HepG2 (cell line): ENCODE results near the gene ANKRD44. TPM values are rescaled to one million over a fixed set of nuclear protein-coding genes. Genes with fewer than 3 reads are reported as not detected.

ENCODE experiments used
- ATAC-seq: fragments of 200-7000 bp; cut with Tn5 transposase; 3 replicates; pipeline ENCODE4 v1.9.1; 2020; ENCODE audit warnings: mild to moderate bottlenecking, moderate library complexity
- BruUV-seq: library from RNA; stranded (reverse); fragments of 400-500 nt; replicated peaks from 2 replicates; lab custom pipeline; 2021; lab: Mats Ljungman, UMichigan
- CTCF ChIA-PET: fragments of 300-600 bp; formaldehyde crosslinking; extraction: SDS; loops from one replicate; lab custom pipeline; 2021; ENCODE audit warnings: low total read pairs, inconsistent platforms, low intra/inter-chr PET ratio; lab: Yijun Ruan, JAX
- POLR2A ChIA-PET: fragments of 350-600 bp; sonication (Branson Sonifier 250); formaldehyde crosslinking; loops from one replicate; lab custom pipeline; 2020; ENCODE audit warnings: antibody characterized with exemption, inconsistent platforms; lab: Yijun Ruan, JAX
- DNase-seq: peaks from one replicate; pipeline ENCODE4 v3.0.0-alpha.2; 2015; ENCODE audit warnings: low spot score
- FAIRE-seq: peaks from 3 replicates; lab custom pipeline; 2011; peaks lifted over from hg19 to GRCh38; lab: Jason Lieb, UNC
- H2AFZ ChIP-seq: one replicate; pipeline ENCODE4 v1.6.1; 2011; ENCODE audit warnings: low read length, inconsistent platforms
- H3K27ac ChIP-seq: fragments of 300-600 bp; 3 replicates; pipeline ENCODE4 v1.8.0; 2011; ENCODE audit warnings: mixed run types, mild to moderate bottlenecking, mixed read lengths, low read length, inconsistent platforms; ENCODE audit not compliant: insufficient read depth; ENCODE audit errors: extremely low read length
- H3K27me3 ChIP-seq, 2 experiments: fragments of 200-600 bp in 1 of 2; 2 replicates in 1 of 2; 3 replicates in 1 of 2; pipeline versions ENCODE4 v1.6.0 to v1.8.0; 2011; ENCODE audit warnings: low read length in 2 of 2, mild to moderate bottlenecking in 2 of 2, moderate library complexity in 2 of 2, inconsistent platforms in 1 of 2; ENCODE audit not compliant: insufficient read depth in 2 of 2, control insufficient read depth in 1 of 2
- H3K36me3 ChIP-seq, 2 experiments: fragments of 200-600 bp in 1 of 2; replicated peaks in 1 of 2; 2 replicates in 1 of 2; 3 replicates in 1 of 2; pipeline versions ENCODE4 v1.5.1 to v1.8.0; 2011; ENCODE audit warnings: low read length in 2 of 2, inconsistent platforms in 1 of 2; ENCODE audit not compliant: insufficient read depth in 2 of 2, control insufficient read depth in 1 of 2
- H3K4me1 ChIP-seq: 2 replicates; pipeline ENCODE4 v1.5.1; 2012; ENCODE audit warnings: low read length, inconsistent platforms; ENCODE audit not compliant: insufficient read depth
- H3K4me2 ChIP-seq: 2 replicates; pipeline ENCODE4 v1.6.0; 2011; ENCODE audit warnings: low read depth, low read length, inconsistent platforms
- H3K4me3 ChIP-seq, 3 experiments: fragments of 200-600 bp in 1 of 3; sonication (generic), shearing (Covaris generic) in 1 of 3; replicated peaks in 1 of 3; 2 replicates each; pipeline ENCODE4 v1.5.1; 2011 to 2016; ENCODE audit warnings: low read length in 3 of 3, inconsistent platforms in 2 of 3, low read depth in 2 of 3, mild to moderate bottlenecking in 2 of 3, control low read depth in 1 of 3, mixed read lengths in 1 of 3; ENCODE audit not compliant: insufficient read depth in 1 of 3
- H3K79me2 ChIP-seq: one replicate; pipeline ENCODE4 v1.6.1; 2011; ENCODE audit warnings: low read length, inconsistent platforms; ENCODE audit not compliant: insufficient read depth
- H3K9ac ChIP-seq: 2 replicates; pipeline ENCODE4 v1.6.0; 2011; ENCODE audit warnings: mild to moderate bottlenecking, low read depth, low read length, inconsistent platforms; ENCODE audit not compliant: insufficient read depth
- H3K9me3 ChIP-seq: 2 replicates; pipeline ENCODE4 v1.5.1; 2012; ENCODE audit warnings: mild to moderate bottlenecking, low read length
- H4K20me1 ChIP-seq: 2 replicates; pipeline ENCODE4 v1.6.0; 2011; ENCODE audit warnings: inconsistent platforms, mild to moderate bottlenecking, low read length, moderate library complexity; ENCODE audit not compliant: insufficient read depth
- AHR ChIP-seq: IDR thresholded peaks from 2 replicates; pipeline ENCODE4 v1.6.1; 2018; ENCODE audit warnings: missing genetic modification reagents, missing compliant biosample characterization
- CENPT ChIP-seq: sonication (generic); formaldehyde crosslinking; IDR thresholded peaks from 2 replicates; pipeline ENCODE4 v1.8.0; 2022; ENCODE audit warnings: low read depth, mild to moderate bottlenecking, moderate library complexity, missing genetic modification reagents
- FOXC1 ChIP-seq: sonication (generic); formaldehyde crosslinking; IDR thresholded peaks from 2 replicates; pipeline ENCODE4 v1.8.0; 2022; ENCODE audit warnings: mild to moderate bottlenecking, missing genetic modification reagents, borderline replicate concordance
- MAFF ChIP-seq: IDR thresholded peaks from 2 replicates; pipeline ENCODE4 v1.6.1; 2011; ENCODE audit warnings: low read depth, low read length, improper control_type of control experiment
- MTA3 ChIP-seq: sonication (generic); formaldehyde crosslinking; IDR thresholded peaks from 2 replicates; pipeline ENCODE4 v1.4.0; 2020; ENCODE audit warnings: missing genetic modification reagents
- NCOA1 ChIP-seq: sonication (generic); formaldehyde crosslinking; IDR thresholded peaks from 2 replicates; pipeline ENCODE4 v1.9.0; 2021; ENCODE audit warnings: missing genetic modification reagents
- PHB2 ChIP-seq: fragments of 450-650 bp; IDR thresholded peaks from 2 replicates; pipeline ENCODE4 v1.6.1; 2018; ENCODE audit not compliant: partially characterized antibody
- SMAD9 ChIP-seq: sonication (generic); formaldehyde crosslinking; IDR thresholded peaks from 2 replicates; pipeline ENCODE4 v1.5.1; 2020; ENCODE audit warnings: mild to moderate bottlenecking, missing genetic modification reagents
- TBL1XR1 ChIP-seq: fragments of 150-350 bp; IDR thresholded peaks from 2 replicates; pipeline ENCODE4 v1.6.1; 2014; ENCODE audit warnings: borderline replicate concordance, low read length; ENCODE audit not compliant: partially characterized antibody
- TFE3 ChIP-seq: IDR thresholded peaks from 2 replicates; pipeline ENCODE4 v1.6.1; 2016
- ZNF317 ChIP-seq: sonication (generic); formaldehyde crosslinking; IDR thresholded peaks from 2 replicates; pipeline ENCODE4 v1.5.0; 2020; ENCODE audit warnings: mild to moderate bottlenecking, missing genetic modification reagents
- ZNF513 ChIP-seq: sonication (generic); formaldehyde crosslinking; conservative IDR thresholded peaks from 2 replicates; pipeline ENCODE4 v1.5.0; 2020; ENCODE audit warnings: missing genetic modification reagents
- ZNF75D ChIP-seq: sonication (generic); formaldehyde crosslinking; IDR thresholded peaks from 2 replicates; pipeline ENCODE4 v1.8.1; 2023; ENCODE audit warnings: missing genetic modification reagents, mild to moderate bottlenecking, borderline replicate concordance
- ZNF784 ChIP-seq: sonication (generic); formaldehyde crosslinking; IDR thresholded peaks from 2 replicates; pipeline ENCODE4 v1.5.1; 2020; ENCODE audit warnings: missing genetic modification reagents, mild to moderate bottlenecking, borderline replicate concordance
- WGBS: methylation state at CpG from one replicate; pipeline ENCODE4 v1.1.6; 2017; ENCODE audit warnings: low lambda C conversion rate; 5-methylcytosine and 5-hydroxymethylcytosine counted together
- in situ Hi-C: cut with HindIII; loops from 2 replicates; pipeline ENCODE4 v1.10.0; 2017; ENCODE audit warnings: low pct_unique_long_range_greater_than_20kb; ENCODE audit not compliant: extremely low pct_ligation_motif_present
- intact Hi-C: fragments of 100-400 bp; cut with micrococcal nuclease; formaldehyde crosslinking; loops from one replicate; pipeline ENCODE4 v1.10.0; 2022; ENCODE audit not compliant: unreplicated experiment
- polyA plus RNA-seq, 8 experiments: library from polyadenylated mRNA; depleted of rRNA in 3 of 8; stranded (reverse) in 7 of 8; unstranded in 1 of 8; fragments of >200 nt; fragmentation: Illumina TruSeq in 4 of 8; extraction: Trizol in 4 of 8; gene quantifications; 2 replicates each; pipeline versions ENCODE4 v1.2.1 to v1.2.3, GENCODE V29; 2011 to 2016; ENCODE audit warnings: low read depth in 4 of 8, missing spikeins in 1 of 8, mixed read lengths in 1 of 8; ENCODE audit not compliant: insufficient read depth in 1 of 8
- total RNA-seq, 5 experiments: library from RNA; depleted of rRNA; stranded (reverse); fragments of >200 nt; fragmentation: Illumina TruSeq; extraction: Trizol; gene quantifications; 2 replicates each; pipeline ENCODE4 v1.2.3, GENCODE V29; 2016; ENCODE audit warnings: low read depth in 1 of 5
- TF ChIP-seq, protein P1 (sequence below): IDR thresholded peaks from 2 replicates; pipeline ENCODE4 v1.6.1; 2016; ENCODE audit warnings: low read depth, borderline replicate concordance

Gene ANKRD44
- total and polyA plus RNA-seq, 2 of the 13 experiments (the other 11 are each of a cell fraction or from before 2014, with no cell fraction given): 0.04 to 0.11 TPM

DNA sequence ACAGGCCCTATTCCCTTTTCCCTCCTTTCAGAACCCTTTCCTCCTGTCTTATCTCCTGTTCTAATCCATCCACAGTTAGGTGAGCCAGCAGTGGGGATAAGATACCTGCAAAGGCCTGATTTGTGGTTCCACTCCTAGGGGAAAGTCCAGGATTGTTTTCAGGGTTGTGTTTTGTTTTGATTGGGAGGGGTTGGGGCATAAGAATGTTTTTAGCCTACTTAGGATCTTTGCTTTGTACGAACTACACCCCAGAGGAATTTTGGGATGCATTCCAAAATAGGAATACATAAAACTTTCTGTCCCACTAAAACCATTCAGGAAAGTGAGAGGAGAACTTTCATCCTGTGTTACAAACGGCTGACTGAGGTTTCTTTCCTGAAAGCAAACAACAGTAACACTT lies 233.2 kb downstream of the ANKRD44 start (continued):
- no peak for TF ChIP-seq MAFF
- TF ChIP-seq ZNF317 (CRISPR knock-in tag): no peak
- no peak for TF ChIP-seq CENPT
- no peak for TF ChIP-seq ZNF513
- no peak for TF ChIP-seq TFE3

GRCh38 chr2:197076652-197077051 lies 233.9 kb downstream of the ANKRD44 start:
- H3K36me3 ChIP-seq: no peaks in the 10 kb centered on the region
- ChIA-PET POLR2A (no interaction called here), CTCF (interaction anchor here (1.4 to 1.8 kb wide), 2 partner anchors 92 to 701 kb away, joined by 3 to 4 read pairs; no protein-coding TSS in a partner anchor)
- no peak for FAIRE-seq
- no peaks in the 10 kb centered on the region for H4K20me1 ChIP-seq
- no peak overlapping the region for H3K9ac ChIP-seq
- intact Hi-C loops: loop anchor here (1.0 kb wide), 1 partner anchor 302 kb away; no protein-coding TSS in a partner anchor
- no TSS peak for BruUV-seq
- H2AFZ ChIP-seq: no peak overlapping the region
- no peaks in the 10 kb centered on the region for H3K27me3 ChIP-seq
- no peak overlapping the region for H3K4me2 ChIP-seq
- no peak for ATAC-seq
- H3K4me1 ChIP-seq: no peaks in the 10 kb centered on the region
- DNase-seq: no peak
- in situ Hi-C loops: no loop called here
- H3K27ac ChIP-seq: no peak overlapping the region
- WGBS: 0% methylated on average over 1 of the region's 1 CpG
- H3K9me3 ChIP-seq: no peaks in the 10 kb centered on the region
- TF ChIP-seq, protein P1, sequence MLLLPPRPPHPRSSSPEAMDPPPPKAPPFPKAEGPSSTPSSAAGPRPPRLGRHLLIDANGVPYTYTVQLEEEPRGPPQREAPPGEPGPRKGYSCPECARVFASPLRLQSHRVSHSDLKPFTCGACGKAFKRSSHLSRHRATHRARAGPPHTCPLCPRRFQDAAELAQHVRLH (CRISPR knock-in tag): no peak
- TF ChIP-seq FOXC1 (no peak), ZNF784 (CRISPR knock-in tag) (no peak), NCOA1 (CRISPR knock-in tag) (no peak), TBL1XR1 (no peak), ZNF75D (CRISPR knock-in tag) (no peak), PHB2 (no peak), AHR (CRISPR knock-in tag) (no peak), MTA3 (CRISPR knock-in tag) (no peak), SMAD9 (CRISPR knock-in tag) (no peak)
- no peak overlapping the region for H3K4me3 ChIP-seq
- no peaks in the 10 kb centered on the region for H3K79me2 ChIP-seq
